Measurements from ENCODE around the gene CDH2.

DNA sequence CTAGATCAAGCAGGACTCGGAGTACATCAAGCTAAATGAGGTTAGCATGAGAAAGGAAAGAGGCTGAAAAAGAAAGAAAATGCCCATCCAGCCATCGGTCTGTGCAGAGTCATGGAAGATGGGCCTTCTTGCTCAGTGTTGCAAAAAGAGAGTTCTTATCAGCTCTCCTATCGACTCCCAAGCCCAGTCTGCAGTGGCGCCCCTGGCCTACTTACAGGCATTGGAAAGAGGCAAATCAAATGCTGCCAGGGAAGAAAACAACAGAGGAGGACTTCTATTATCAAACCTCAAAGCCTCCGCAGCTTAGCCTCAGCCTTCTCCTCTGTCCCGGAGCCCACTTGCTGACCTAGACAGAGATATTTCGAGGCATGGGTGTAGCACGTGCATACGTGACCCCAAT is 66.0 kb downstream of the CDH2 start:
- no peak for TF ChIP-seq EZH2 (IDR thresholded peaks at IDR 0.05; ENCODE audit: low read length)
- TF ChIP-seq, protein P1, sequence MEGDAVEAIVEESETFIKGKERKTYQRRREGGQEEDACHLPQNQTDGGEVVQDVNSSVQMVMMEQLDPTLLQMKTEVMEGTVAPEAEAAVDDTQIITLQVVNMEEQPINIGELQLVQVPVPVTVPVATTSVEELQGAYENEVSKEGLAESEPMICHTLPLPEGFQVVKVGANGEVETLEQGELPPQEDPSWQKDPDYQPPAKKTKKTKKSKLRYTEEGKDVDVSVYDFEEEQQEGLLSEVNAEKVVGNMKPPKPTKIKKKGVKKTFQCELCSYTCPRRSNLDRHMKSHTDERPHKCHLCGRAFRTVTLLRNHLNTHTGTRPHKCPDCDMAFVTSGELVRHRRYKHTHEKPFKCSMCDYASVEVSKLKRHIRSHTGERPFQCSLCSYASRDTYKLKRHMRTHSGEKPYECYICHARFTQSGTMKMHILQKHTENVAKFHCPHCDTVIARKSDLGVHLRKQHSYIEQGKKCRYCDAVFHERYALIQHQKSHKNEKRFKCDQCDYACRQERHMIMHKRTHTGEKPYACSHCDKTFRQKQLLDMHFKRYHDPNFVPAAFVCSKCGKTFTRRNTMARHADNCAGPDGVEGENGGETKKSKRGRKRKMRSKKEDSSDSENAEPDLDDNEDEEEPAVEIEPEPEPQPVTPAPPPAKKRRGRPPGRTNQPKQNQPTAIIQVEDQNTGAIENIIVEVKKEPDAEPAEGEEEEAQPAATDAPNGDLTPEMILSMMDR (optimal IDR thresholded peaks at IDR 0.05 in 1 of 3, IDR thresholded peaks at IDR 0.05 in 1 of 3, conservative IDR thresholded peaks at IDR 0.05 in 1 of 3; ENCODE audit: extremely low read depth in 1 of 3, insufficient read depth in 2 of 3, low read length in 3 of 3) = no peak

Measured in keratinocyte (primary cell).